Endothelial cell of umbilical vein (primary cell): ENCODE results near the gene CHID1. TPM values are rescaled to one million over a fixed set of nuclear protein-coding genes. Genes with fewer than 3 reads are reported as not detected.

ENCODE experiments used
- BruUV-seq: library from RNA; stranded (reverse); fragments of 400-500 nt; replicated peaks from 2 replicates; lab custom pipeline; 2021; lab: Mats Ljungman, UMichigan
- CTCF ChIA-PET: fragments of 300-600, 350-600 bp; sonication (Branson Sonifier 250); formaldehyde crosslinking; loops from one replicate; lab custom pipeline; 2021; ENCODE audit warnings: antibody characterized with exemption, inconsistent platforms; lab: Charles Lee
- POLR2A ChIA-PET: fragments of 300-600, 350-600 bp; sonication (Branson Sonifier 250); formaldehyde crosslinking; loops from one replicate; lab custom pipeline; 2021; ENCODE audit warnings: antibody characterized with exemption, inconsistent platforms; lab: Charles Lee
- DNase-seq: peaks from one replicate; pipeline ENCODE4 v3.0.0-alpha.2; 2011; ENCODE audit warnings: low read depth, low spot score
- FAIRE-seq: peaks from 2 replicates; lab custom pipeline; 2011; peaks lifted over from hg19 to GRCh38; lab: Jason Lieb, UNC
- H2AFZ ChIP-seq: 2 replicates; pipeline ENCODE4 v1.6.0; 2012; ENCODE audit warnings: low read depth, low read length, control low read depth, inconsistent platforms
- H3K27ac ChIP-seq: 2 replicates; pipeline ENCODE4 v1.5.1; 2011; ENCODE audit warnings: low read depth, mild to moderate bottlenecking, control low read depth, low read length, moderate library complexity; ENCODE audit not compliant: insufficient read depth
- H3K27me3 ChIP-seq, 2 experiments: 2 replicates each; pipeline versions ENCODE4 v1.6.0 to v1.6.1; 2011; ENCODE audit warnings: low read length in 2 of 2, mixed read lengths in 1 of 2; ENCODE audit not compliant: control insufficient read depth in 2 of 2, insufficient read depth in 2 of 2
- H3K36me3 ChIP-seq, 2 experiments: 2 replicates in 1 of 2; 3 replicates in 1 of 2; pipeline ENCODE4 v1.5.1; 2011; ENCODE audit warnings: low read length in 2 of 2, mild to moderate bottlenecking in 1 of 2, moderate library complexity in 1 of 2; ENCODE audit not compliant: control insufficient read depth in 2 of 2, insufficient read depth in 2 of 2; ENCODE audit errors: extremely low read depth in 1 of 2
- H3K4me1 ChIP-seq: 3 replicates; pipeline ENCODE4 v1.5.1; 2011; ENCODE audit warnings: mild to moderate bottlenecking, low read length; ENCODE audit not compliant: control insufficient read depth, insufficient read depth; ENCODE audit errors: extremely low read depth
- H3K4me2 ChIP-seq: 2 replicates; pipeline ENCODE4 v1.6.1; 2011; ENCODE audit warnings: low read length, control low read depth, mixed read lengths; ENCODE audit not compliant: insufficient read depth
- H3K4me3 ChIP-seq, 3 experiments: fragments of 200-600 bp in 1 of 3; sonication (generic), shearing (Covaris generic) in 1 of 3; replicated peaks in 1 of 3; 2 replicates each; pipeline ENCODE4 v1.5.1; 2011 to 2016; ENCODE audit warnings: control low read depth in 3 of 3, low read length in 3 of 3, mild to moderate bottlenecking in 2 of 3, inconsistent platforms in 1 of 3, low read depth in 1 of 3, moderate library complexity in 1 of 3; ENCODE audit not compliant: insufficient read depth in 1 of 3
- H3K79me2 ChIP-seq: 2 replicates; pipeline ENCODE4 v1.6.0; 2012; ENCODE audit warnings: low read length, inconsistent platforms; ENCODE audit not compliant: control insufficient read depth, insufficient read depth
- H3K9ac ChIP-seq: replicated peaks from 2 replicates; pipeline ENCODE3; 2011; ENCODE audit warnings: low read length, control low read depth; ENCODE audit not compliant: insufficient read depth; ENCODE audit errors: extremely low read depth
- H3K9me1 ChIP-seq: replicated peaks from 3 replicates; pipeline ENCODE4 v1.6.0; 2011; ENCODE audit warnings: mild to moderate bottlenecking, low read length; ENCODE audit not compliant: control insufficient read depth, insufficient read depth; ENCODE audit errors: extremely low read depth
- H3K9me3 ChIP-seq: replicated peaks from 2 replicates; pipeline ENCODE4 v1.5.1; 2012; ENCODE audit warnings: low read length, inconsistent platforms; ENCODE audit not compliant: control insufficient read depth, insufficient read depth
- H4K20me1 ChIP-seq: replicated peaks from 2 replicates; pipeline ENCODE3; 2011; ENCODE audit warnings: mild to moderate bottlenecking, low read length; ENCODE audit not compliant: control insufficient read depth, insufficient read depth; ENCODE audit errors: extremely low read depth
- CTCF ChIP-seq, 2 donors: IDR thresholded peaks; 1 replicate in 1 of 2; 2 replicates in 1 of 2; pipeline ENCODE4 v1.5.1; 2011; ENCODE audit warnings: low read length in 2 of 2, mild to moderate bottlenecking in 2 of 2, moderate library complexity in 2 of 2, control low read depth in 1 of 2, inconsistent platforms in 1 of 2, low read depth in 1 of 2; ENCODE audit not compliant: insufficient read depth in 1 of 2; ENCODE audit errors: extremely low read depth in 1 of 2
- EZH2 ChIP-seq: IDR thresholded peaks from 2 replicates; pipeline ENCODE4 v1.6.1; 2012; ENCODE audit warnings: borderline replicate concordance, low read depth, mild to moderate bottlenecking, moderate library complexity, low read length, inconsistent platforms; ENCODE audit not compliant: severe bottlenecking
- FOS ChIP-seq: IDR thresholded peaks from 2 replicates; pipeline ENCODE4 v1.6.1; 2011; ENCODE audit warnings: mild to moderate bottlenecking, low read length, moderate library complexity, borderline replicate concordance; ENCODE audit not compliant: insufficient read depth
- GATA2 ChIP-seq: IDR thresholded peaks from 2 replicates; pipeline ENCODE4 v1.7.0; 2011; ENCODE audit warnings: low read depth, mild to moderate bottlenecking, moderate library complexity, mixed read lengths, low read length; ENCODE audit not compliant: insufficient read length, insufficient read depth
- JUN ChIP-seq: IDR thresholded peaks from 2 replicates; pipeline ENCODE4 v1.6.1; 2011; ENCODE audit warnings: borderline replicate concordance, low read depth; ENCODE audit not compliant: insufficient read length, insufficient read depth
- MYC ChIP-seq: IDR thresholded peaks from one replicate; pipeline ENCODE4 v1.6.1; 2011; ENCODE audit warnings: mild to moderate bottlenecking, low read depth, low read length
- POLR2A ChIP-seq: IDR thresholded peaks from 2 replicates; pipeline ENCODE4 v1.6.1; 2012; ENCODE audit warnings: low read depth, mild to moderate bottlenecking, control low read depth, low read length
- POLR2AphosphoS5 ChIP-seq: IDR thresholded peaks from 2 replicates; pipeline ENCODE4 v1.6.1; 2012; ENCODE audit warnings: low read depth, mild to moderate bottlenecking, control low read depth, low read length, moderate library complexity; ENCODE audit not compliant: insufficient read depth
- dilution Hi-C: fragments of 300-500 bp; cut with MboI; formaldehyde crosslinking; loops from one replicate; pipeline ENCODE4 v1.15.0; 2019; ENCODE audit warnings: low sequenced_read_pairs; ENCODE audit not compliant: extremely low pct_ligation_motif_present
- intact Hi-C: fragments of 100-400 bp; cut with micrococcal nuclease; formaldehyde crosslinking; loops from one replicate; pipeline ENCODE4 v1.10.0; 2022
- polyA plus RNA-seq, 4 experiments: library from polyadenylated mRNA; depleted of rRNA in 3 of 4; stranded (reverse) in 3 of 4; unstranded in 1 of 4; fragments of >200 nt; gene quantifications; 2 replicates each; pipeline versions ENCODE4 v1.2.1 to v1.2.3, GENCODE V29; 2011 to 2012; ENCODE audit warnings: missing spikeins in 1 of 4
- total RNA-seq: library from RNA; stranded (reverse); gene quantifications from 2 replicates; pipeline ENCODE4 v1.2.3, GENCODE V29; 2021
- TF ChIP-seq, protein P1 (sequence below): IDR thresholded peaks from 2 replicates; pipeline ENCODE4 v1.6.1; 2011; ENCODE audit not compliant: insufficient read depth, insufficient read length

The CHID1 gene
- total and polyA plus RNA-seq, 2 donors (not counting 3 experiments of a cell fraction or from before 2014, with no cell fraction given) = 89.8 to 107 TPM

GRCh38 chr11:856397-856796 is 54.2 kb downstream of the CHID1 start:
- intact Hi-C loops = no loop called here
- DNase-seq (no peak), FAIRE-seq (no peak)
- no peaks in the 10 kb centered on the region for H3K27me3 ChIP-seq
- no peaks in the 10 kb centered on the region for H4K20me1 ChIP-seq
- H3K9ac ChIP-seq = no peak overlapping the region
- no peak for TF ChIP-seq CTCF (IDR thresholded peaks at IDR 0.05; ENCODE audit: extremely low read depth in 1 of 2, insufficient read depth in 1 of 2, low read depth in 1 of 2, low read length in 2 of 2)
- no peak for TF ChIP-seq EZH2
- no peak for TF ChIP-seq FOS
- TF ChIP-seq GATA2 = no peak
- TF ChIP-seq POLR2AphosphoS5 = no peak
- no peak for TF ChIP-seq MYC
- no peak for TF ChIP-seq JUN
- no peak for TF ChIP-seq POLR2A
- TF ChIP-seq, protein P1, sequence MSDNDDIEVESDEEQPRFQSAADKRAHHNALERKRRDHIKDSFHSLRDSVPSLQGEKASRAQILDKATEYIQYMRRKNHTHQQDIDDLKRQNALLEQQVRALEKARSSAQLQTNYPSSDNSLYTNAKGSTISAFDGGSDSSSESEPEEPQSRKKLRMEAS = no peak
- no peaks in the 10 kb centered on the region for H3K9me1 ChIP-seq
- dilution Hi-C loops = no loop called here
- H2AFZ ChIP-seq = no peak overlapping the region
- no peaks in the 10 kb centered on the region for H3K79me2 ChIP-seq
- CTCF ChIA-PET = interaction anchor here (0.9 to 1.8 kb wide), 5 partner anchors 9 to 195 kb away, joined by 3 to 12 read pairs (median 4); no protein-coding TSS in a partner anchor
- no peaks in the 10 kb centered on the region for H3K36me3 ChIP-seq
- POLR2A ChIA-PET = interaction anchor here (0.6 kb wide), 1 partner anchor 69 kb away, joined by 3 read pairs; the partner anchor contains the start of gene AP2A2
- no peak overlapping the region for H3K27ac ChIP-seq
- BruUV-seq = no TSS peak
- H3K4me3 ChIP-seq = no peak overlapping the region
- H3K4me2 ChIP-seq = no peak overlapping the region
- no peaks in the 10 kb centered on the region for H3K4me1 ChIP-seq
- H3K9me3 ChIP-seq = no peaks in the 10 kb centered on the region
